GM18858 (cell line): Measurements from ENCODE around the gene NBEAL2.

Experiments
- ATAC-seq: cut with Tn5 transposase; IDR thresholded peaks from one replicate; pipeline ENCODE4 v1.9.1; 2021; ENCODE audit not compliant: unreplicated experiment

Gene NBEAL2

DNA sequence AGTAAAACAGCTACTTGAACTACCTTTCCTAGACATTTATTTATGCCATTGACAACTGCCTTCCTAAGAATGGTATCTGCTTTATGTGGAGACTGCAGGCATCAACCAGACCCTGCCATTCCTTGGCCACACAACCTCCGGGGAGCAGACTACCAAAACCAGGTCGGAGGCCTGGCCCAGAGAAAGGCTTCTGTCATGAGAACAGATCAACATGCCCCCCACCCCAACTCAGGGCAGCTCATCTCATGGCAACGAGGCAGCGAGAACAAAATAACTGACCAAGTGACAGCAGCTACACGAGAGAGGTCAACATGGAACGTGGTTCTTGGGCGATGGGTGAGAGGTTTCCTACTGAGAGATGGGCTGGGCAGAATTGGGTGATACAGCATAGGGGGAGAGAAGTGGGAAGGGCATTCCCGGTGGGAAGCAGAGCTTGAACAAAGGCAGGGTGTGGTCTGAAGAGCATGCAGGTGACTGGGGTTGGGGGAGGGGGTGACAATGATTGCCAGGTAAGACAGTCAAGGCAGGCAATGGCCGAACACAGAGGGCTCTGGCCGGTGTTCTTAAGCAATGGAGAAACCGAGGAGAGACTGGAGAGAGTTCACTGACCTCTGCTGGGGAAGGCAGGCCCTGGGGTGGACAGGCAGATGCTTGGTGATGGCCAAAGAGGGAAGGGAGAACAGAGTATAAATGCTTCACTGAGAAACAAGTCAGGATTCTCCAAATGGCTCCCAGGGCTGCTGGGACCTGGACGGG is 36.8 kb upstream of the NBEAL2 start:
- no peak for ATAC-seq

- no peak for ATAC-seq
Measured at GRCh38 chr3:46943237-46944187, 36.0 kb upstream of the NBEAL2 start.

- ATAC-seq = no peak
Measured at GRCh38 chr3:46944191-46944590, 35.3 kb upstream of the NBEAL2 start.

DNA sequence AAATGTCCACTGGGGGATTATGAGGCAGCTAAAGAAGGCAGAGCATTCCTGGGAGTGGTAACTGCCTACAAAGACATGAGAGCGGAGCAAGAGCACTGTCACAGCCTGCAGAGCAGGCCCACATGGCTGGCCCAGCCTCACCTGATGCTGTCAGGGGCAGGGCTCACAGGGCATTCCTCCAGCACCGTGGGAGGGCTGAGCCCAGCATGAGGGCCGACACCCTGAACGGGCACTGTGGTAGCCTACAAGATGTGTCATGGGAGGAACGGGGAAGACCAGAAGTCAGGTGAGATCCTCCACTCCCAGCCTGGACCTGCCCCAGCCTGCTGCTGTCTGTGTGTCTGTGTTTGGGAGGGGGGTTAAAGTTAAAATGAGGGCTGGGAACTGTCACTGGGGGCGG is 33.0 kb upstream of the NBEAL2 start:
- ATAC-seq = no peak

DNA sequence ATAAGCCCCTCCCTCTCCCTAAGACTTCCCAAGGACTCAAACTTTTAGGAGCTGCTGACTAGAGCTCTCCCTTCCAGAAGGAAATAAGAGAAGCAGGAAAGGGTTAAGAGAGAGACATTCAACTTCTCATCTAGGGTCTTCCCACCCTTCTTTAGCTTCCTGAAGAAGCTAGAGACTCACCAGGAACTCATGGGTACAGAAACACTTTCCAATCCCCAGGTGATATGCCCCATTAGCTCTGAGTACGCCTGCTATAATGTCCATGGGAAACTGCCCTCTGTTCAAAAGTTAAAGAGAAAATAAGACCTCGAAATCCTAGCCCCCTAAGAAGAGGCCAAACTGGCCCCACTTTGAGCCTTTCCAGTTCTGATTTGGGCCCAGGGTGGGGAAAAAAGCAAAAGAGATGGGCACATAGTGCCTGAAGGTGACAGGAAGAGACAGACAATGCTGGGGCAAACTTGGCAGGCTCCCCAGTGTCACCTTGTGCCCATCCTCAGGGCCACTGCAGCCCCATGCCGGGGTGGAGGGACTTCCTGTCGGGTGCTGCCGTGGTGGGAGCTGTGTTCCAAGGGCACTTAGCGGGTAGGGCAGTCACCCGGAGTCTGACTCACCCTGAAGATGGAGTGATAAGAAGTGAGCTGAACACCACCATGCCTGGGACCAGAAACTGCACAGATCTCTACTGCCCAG is 32.5 kb upstream of the NBEAL2 start:
- no peak for ATAC-seq

DNA sequence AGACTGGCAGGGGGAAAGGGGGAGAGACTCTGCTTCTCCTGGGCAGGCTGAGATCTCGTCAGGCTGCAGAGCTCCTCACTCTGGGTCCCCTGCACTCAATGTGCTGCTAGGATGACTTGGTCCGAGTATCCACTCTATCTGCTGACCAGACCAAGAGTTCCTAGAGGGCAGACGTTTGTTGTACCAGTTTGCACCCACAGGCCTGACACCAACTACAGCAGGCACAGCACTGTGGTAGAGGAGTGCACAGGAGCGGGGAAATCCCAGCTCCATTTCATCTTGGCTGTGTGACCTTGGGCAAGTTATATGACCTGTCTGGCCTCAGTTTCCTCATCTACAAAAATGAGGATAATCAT is 31.9 kb upstream of the NBEAL2 start:
- ATAC-seq = no peak

DNA sequence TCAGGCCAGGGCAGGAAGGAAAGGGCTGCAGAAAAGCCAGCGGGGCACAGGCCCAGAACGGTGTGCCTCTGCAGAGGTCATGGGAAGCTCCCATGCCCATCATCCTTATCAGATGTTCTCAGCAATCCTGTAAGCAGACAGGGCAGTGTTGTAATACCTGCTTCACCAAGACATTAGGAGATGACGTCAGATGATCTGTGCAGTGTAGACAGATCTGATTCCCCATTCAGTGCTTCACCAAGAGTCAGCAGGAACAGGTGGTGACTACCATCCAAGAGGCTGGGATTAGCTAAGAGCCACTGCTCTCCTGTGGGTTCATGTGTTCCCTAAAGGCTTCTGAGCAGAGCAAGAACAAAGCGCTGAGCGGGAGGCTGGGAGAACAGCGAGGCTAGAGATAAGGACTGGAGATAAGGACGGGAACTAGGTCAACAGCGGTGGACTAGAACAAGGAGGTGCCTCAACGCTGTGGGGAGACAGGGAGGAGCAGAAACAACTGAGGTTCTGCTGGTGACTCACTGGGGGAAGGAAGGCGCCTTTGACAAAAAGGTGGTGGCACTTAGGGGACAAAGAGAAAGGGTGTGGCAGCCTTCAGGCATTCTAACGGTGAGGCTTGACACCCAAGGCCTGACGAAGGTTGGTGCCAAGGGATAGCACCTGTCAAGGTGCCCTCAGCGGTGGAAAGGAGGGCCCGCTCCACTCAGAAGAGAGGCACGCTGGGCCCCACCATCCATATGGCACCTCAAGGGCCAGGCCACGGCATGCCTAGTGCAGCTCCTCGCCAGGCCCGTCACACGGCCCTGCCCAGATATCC is 31.3 kb upstream of the NBEAL2 start:
- ATAC-seq = no peak

GRCh38 chr3:46948830-46949671 is 30.4 kb upstream of the NBEAL2 start:
- ATAC-seq = no peak

DNA sequence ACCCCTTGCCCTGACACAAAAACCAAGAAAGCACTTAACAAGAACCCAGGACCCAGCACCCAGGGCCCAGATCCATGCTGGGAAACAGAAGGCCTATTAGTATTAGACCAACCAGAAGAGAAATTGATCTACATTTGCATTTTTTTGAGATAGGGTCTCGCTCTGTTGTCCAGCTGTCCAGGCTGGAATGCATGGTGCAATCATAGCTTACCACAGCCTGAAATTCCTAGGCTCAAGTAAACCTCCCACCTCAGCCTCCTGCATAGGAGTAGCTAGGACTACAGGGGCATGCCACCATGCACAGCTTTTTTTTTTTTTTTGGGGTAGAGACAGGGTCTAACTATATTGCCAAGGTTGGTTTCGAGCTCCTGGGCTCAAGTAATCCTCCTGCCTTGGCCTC is 29.3 kb upstream of the NBEAL2 start:
- no peak for ATAC-seq

- no peak for ATAC-seq
Measured at GRCh38 chr3:46950650-46951241, 28.7 kb upstream of the NBEAL2 start.

- no peak for ATAC-seq
Measured at GRCh38 chr3:46952813-46953212, 26.7 kb upstream of the NBEAL2 start.

GRCh38 chr3:46953234-46954010 is 26.0 kb upstream of the NBEAL2 start:
- ATAC-seq = peak; percentile 33

GRCh38 chr3:46954178-46954577 is 25.3 kb upstream of the NBEAL2 start:
- ATAC-seq = no peak

DNA sequence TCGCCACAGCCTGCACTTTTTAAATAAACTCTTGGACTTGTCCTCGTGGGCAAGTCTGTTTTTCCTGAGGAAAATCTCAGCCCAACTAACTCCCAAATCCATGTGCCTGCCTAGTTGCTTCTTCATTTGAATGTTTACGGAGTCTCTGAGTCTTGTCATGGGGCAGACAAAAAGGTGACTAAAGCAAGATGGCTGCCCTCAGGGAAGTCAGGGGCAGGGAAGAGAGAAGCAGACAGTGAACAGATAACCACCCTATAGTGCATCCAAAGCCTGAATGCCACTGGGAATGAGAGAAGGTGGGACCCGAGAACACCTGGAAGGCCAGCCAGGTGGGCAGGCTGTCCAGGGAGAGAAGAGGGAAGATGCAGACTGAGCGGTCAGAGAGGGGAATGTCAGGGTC is 24.3 kb upstream of the NBEAL2 start:
- no peak for ATAC-seq

DNA sequence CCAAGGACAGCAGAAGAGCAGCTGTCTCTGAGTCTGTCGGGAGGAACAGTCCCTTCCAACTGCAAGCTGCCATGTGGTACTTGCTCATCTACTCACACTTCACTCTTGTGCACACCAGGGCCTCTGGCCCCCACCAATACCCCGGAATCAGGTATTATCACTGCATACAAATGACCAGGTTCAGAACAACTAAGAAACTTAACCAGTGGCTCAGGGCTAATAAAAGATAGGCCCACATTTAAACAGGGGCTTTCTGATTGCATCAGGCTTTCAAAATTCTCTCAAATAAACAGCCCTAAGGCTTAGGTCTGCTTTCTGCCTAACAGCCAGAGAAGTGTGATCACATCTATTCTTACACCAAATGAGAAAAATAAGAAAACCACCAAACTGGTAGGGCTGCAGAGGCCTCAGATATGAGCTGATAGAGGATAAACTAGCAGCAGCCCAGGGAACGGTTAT is 23.6 kb upstream of the NBEAL2 start:
- no peak for ATAC-seq

- ATAC-seq = no peak
Measured at GRCh38 chr3:46957092-46957820, 22.2 kb upstream of the NBEAL2 start.

DNA sequence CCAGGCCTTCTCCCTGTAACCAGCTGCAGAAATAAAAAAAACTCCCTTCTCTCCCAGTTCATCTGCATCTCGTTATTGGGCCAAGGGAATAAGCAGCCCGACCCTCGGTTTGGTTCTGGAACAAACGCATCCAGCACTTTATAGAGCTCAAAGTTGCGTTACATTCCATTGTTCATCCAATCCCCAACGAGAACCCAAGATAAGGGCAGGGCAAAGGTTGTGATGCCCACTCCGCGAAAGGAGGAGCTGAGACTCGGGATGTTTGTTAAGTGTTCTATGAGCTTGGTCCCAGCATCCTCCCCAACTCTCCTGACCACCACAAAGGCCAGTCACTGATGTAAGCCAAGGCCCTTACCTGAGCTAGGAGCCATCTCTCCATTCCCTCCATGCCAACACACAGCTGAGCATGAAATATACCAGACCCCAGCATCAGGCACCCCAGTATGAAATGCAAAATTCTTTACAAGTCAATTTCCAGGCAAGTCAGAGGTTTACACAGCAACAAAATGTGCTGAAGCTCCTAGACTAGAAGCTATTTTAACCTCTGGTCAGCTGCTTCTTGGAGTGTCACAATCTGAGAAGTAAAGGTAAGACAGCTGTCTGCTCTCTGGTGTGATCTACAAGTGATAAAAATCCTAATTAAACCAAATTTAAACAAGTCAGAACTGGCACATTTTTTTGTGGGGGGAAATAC is 20.9 kb upstream of the NBEAL2 start:
- ATAC-seq = no peak

DNA sequence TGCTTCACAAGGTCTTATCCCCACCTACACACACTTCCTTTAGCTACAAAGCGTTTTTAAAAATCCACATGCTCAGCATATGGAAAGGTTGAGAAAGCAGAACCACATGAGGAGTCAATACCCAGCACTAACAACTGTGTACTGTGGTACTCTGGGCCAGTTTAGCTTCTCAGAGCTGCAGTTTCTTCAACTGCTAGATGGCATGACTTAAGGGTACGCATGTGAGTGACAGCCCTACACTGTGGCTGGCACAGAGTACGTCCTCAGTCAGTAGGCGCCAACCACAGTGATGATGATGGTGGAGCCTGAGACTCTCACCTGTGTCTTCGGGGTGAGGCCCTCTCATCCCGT is 20.3 kb upstream of the NBEAL2 start:
- no peak for ATAC-seq
